ENCODE results near the gene PPP2R2D. TPM values are rescaled to one million over a fixed set of nuclear protein-coding genes. Genes with fewer than 3 reads are reported as not detected.

PPP2R2D gene
- total RNA-seq, 1 donor from 2014 or later = 37.2 TPM

DNA sequence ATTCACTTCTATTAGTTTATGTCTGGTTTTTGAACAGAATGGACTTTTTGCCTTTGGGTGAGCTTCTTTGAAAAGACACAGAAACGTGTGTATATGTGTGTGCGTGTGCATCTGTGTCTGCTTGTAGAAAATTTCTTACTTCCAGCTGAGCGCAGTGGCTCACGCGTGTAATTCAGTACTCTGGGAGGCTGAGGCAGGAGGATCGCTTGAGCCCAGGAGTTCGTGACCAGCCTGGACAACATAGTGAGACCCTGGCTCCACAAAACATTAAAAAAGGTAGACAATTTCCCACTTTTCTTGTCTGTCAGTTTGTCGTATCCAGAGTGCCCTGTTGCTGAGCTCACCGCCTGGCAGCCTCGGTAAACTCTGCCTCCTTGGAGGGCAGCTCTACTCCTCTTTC lies 25.4 kb downstream of the PPP2R2D start:
- DNase-seq (ENCODE audit: low read depth, low spot score) = no peak

GRCh38 chr10:131926743-131927595 lies 26.2 kb downstream of the PPP2R2D start:
- no peak for DNase-seq (ENCODE audit: low read depth, low spot score)

GRCh38 chr10:131928248-131929095 lies 27.7 kb downstream of the PPP2R2D start:
- no peak for DNase-seq (ENCODE audit: low read depth, low spot score)

DNA sequence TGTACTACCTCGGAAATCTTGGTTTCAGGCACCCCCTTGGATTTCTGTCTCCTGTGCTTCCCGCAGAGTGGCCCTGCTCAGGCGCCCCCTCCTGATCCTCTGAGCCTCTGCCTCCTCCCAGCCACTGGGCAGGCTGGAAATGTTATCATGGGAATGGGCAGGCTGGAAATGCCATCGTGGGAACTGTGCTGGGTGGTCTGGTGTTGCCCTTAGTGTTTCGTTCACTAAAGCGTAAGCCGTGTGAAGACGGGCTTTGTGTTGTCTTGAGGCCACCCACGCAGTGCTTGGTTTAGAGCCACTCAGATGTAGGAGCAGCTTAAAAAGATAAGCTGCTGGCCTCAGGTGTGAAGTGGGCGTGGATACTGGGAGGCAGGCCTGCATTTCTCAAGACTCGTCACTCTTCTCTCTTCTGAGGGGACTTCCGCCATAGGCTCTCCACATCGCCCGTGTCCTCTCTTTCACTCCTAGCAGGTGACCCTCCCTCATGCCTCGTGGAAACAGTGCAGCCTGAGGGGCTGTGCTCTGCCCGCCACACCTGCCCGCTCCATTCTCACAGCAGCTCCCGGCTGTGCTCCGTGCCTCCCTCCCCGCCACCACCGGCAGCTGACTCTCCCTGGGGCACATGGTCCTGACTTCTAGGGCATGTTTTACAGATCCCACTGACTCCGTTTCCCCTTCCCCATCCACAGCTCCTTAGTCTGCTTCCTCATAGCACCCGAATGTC lies 28.5 kb downstream of the PPP2R2D start:
- DNase-seq (ENCODE audit: low read depth, low spot score) = no peak

DNA sequence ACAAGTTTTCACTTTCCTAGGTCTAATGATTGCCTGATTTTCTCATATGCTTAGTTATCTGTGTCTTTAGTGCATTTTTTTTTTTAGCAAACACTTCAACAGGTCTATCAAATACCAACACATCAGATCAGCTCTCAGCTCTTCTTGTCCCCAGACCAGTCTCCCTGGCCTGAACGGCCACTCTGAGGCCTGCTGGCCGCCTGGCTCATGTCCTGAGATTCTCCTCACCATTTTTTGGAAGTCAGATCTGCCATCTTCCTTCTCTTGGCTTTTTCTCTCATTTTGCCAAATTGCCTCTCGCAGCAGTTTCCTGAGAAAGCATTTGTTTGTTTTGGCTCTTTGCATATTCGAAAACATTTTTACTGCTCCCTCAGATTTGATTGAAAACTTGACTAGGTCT lies 29.3 kb downstream of the PPP2R2D start:
- DNase-seq (ENCODE audit: low read depth, low spot score) = no peak

GRCh38 chr10:131930586-131931330 lies 29.9 kb downstream of the PPP2R2D start:
- DNase-seq (ENCODE audit: low read depth, low spot score) = no peak

GRCh38 chr10:131931981-131932380 lies 31.2 kb downstream of the PPP2R2D start:
- DNase-seq (ENCODE audit: low read depth, low spot score) = no peak

DNA sequence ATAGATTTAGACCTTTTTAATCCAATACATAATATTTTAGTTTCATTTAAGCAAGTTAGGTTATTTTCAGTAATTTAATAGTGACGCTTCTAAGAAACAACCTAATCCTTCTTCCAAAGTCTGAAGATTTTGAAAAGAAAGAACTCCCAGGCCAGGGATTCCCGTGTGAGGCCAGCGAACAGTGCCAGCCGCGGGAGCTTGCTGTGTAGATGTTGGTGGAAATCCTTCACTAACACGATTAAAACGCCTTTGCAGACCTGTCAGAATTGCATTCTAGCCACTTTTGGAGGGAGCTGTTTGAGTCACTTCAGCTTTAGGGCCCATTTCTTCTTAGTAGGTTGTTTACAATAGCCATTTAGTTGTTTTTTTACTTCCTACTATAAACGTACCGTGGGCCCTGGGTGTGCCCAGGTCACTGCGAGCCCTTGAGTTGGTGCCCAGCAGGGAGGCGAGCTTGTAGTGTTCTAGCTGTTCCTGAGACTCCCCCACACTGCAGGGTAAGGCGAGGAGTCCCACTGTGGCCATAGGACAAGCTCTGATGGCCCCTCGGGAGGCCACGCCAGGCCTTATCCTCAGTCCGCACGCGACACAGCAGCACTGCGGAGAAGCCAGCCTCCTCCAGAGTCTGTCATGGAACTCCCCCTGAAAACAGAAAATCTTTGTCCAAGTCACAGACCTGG lies 32.3 kb downstream of the PPP2R2D start:
- no peak for DNase-seq (ENCODE audit: low read depth, low spot score)

- DNase-seq (ENCODE audit: low read depth, low spot score) = no peak
Observed at GRCh38 chr10:131933696-131934086, 32.9 kb downstream of the PPP2R2D start.

DNA sequence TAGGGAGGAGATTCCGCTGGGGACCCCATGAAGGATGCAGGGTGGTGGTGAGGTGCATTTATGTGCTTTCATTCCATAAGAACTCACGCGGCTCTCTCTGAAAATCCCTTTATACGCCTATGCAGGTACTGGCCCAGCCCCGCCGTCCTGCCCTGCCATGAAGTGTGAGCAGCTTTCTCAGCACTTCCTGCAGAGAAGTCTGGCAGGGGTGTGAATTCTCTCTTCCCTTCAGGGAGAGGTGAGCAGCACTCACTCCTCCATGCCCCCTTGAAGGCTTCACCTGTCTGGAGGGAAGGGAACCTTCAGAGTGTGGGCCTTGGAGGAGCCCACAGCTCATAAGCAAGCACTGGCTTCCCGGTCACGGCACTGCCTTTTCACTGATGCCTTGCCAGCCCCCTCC lies 34.0 kb downstream of the PPP2R2D start:
- DNase-seq (ENCODE audit: low read depth, low spot score) = no peak

DNA sequence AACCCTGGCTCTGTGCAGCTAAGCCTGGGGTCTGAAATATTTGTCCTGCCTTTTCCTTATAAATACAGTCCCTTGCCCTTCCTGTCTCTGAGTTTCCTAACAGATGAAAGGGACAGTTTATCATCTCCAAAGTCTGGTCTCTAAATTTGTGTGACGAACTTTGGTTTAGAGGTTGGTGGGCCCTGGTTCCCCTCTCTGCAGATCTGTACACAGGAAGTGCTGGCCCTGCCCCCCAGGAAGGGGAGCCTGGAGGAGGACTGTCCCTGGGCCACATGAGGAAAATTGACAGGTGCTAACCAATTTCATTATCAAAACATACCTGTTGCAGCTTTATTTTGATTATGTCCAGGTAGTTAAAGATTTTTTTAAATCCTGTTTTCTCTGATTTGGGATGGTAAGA lies 34.5 kb downstream of the PPP2R2D start:
- DNase-seq (ENCODE audit: low read depth, low spot score) = no peak

- no peak for DNase-seq (ENCODE audit: low read depth, low spot score)
Observed at GRCh38 chr10:131936294-131936693, 35.5 kb downstream of the PPP2R2D start.

DNA sequence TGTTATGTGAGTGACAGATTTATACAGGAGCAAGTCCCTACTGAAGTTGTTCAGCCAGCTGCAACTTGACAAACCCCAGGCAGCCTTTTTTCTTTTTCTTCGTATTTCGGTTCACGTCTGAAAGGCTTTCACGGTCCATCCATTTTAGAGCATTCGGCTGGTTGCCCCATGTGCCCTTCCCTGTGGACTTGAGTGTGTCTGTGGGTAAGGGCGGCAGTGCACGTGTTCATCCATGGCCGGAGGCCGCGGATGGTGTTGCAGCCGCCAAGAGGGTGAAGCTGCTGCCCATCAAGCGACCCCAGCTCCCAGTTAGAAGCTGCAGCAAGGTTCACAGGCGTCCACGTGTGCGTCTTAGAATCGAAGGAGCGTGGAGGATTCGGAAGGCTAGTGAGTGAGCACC lies 35.9 kb downstream of the PPP2R2D start:
- no peak for DNase-seq (ENCODE audit: low read depth, low spot score)

DNA sequence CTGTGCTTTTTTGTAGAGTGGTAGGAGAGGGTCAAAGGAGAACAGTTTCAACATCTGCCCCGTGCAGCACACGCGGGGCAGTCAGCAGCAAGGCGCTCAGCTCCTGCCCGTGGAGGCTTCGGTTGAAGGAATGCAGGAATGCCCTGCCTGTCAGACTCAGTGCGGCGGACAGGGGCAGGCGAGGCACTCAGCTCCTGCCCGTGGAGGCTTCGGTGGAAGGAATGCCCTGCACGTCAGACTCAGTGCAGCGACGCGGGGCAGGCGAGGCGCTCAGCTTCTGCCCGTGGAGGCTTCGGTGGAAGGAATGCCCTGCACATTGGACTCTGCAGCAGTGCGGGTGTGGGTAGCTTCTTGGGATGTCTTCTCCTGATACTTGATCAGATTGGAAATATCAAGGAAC lies 37.0 kb downstream of the PPP2R2D start:
- DNase-seq (ENCODE audit: low read depth, low spot score) = no peak

DNA sequence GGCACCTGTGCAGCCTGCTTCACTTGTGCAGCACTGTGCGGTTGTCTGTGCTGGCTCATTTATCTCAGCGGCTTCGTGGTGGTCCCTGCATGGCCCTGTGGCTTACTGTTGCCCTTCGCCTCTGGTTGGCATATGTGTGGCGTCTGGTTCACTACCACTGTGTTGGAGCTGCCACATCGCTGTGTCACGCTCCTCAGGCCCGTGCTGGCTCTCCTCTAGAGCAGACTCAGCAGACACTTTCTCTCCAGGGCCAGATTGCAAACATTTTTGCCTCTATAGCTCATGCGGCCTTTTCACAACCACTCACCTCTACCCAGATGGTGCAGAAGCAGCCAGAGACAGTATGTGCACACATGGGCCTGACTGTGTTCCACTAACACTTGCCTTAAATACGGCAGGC lies 37.9 kb downstream of the PPP2R2D start:
- no peak for DNase-seq (ENCODE audit: low read depth, low spot score)

GRCh38 chr10:131942455-131942854 lies 41.6 kb downstream of the PPP2R2D start:
- no peak for DNase-seq (ENCODE audit: low read depth, low spot score)

DNA sequence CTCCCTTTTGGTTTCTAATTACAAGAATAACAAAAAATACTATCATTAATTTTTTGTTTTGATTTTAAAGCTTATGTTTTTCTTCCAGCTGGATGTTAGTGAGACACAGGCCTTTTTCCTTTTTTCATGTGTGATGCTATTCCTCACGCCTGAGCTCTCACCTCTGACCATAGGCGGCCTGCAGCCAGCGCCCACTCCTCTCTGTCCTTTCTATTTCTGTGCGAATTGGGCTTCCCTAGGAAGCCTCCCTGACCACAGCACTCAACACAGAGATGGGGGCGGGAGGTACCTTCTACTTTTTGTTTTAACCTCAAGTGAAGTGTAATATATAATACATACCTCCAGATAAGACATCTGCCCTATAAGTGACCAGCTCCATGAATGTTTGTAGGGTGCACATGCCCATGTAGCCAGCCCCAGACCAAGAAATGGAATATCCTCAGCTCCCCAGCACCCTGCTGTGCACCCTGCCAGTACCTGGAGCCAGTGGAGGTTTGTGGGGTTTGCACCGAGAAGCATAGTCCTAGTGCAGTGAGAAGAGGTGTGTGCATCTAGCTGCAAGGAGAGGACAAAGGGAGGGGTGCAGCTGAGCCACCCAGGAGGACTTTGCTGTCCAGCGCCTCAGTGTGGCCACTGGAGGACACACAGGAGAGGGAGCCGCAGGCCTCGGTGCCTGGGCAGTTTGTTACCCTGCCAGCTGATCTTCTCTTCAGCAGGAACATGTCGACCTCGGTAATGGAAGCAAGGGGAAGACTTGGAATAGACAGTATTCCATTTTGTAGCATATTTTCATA lies 42.4 kb downstream of the PPP2R2D start:
- no peak for DNase-seq (ENCODE audit: low read depth, low spot score)

DNA sequence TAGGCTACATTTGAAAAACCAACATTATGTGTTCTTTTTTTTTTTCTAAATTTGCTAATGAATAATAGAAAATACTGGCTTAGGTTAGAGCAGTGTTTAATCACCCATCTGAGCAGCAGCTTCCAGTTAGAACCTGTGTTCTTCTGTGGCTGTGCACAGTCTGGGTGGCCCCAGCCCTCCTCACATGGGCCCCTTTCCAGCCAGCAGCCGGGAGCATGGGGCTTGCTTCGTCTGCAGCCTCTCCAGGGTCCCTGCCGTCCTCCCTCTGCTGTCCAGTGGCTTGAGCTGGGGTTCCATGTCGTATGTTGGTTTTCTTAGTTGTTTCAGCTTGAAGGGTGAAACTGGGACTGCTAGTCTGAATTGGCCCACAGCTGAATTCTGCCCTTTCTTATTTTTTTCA lies 43.6 kb downstream of the PPP2R2D start:
- no peak for DNase-seq (ENCODE audit: low read depth, low spot score)

GRCh38 chr10:131944976-131945695 lies 44.3 kb downstream of the PPP2R2D start:
- DNase-seq (ENCODE audit: low read depth, low spot score) = no peak
